IgD-negative memory B cell (primary cell): ENCODE data around the gene EIF4E. TPM values are rescaled to one million over a fixed set of nuclear protein-coding genes. Genes with fewer than 3 reads are reported as not detected.
"Not testable (repeated sequence)": the region's sequence is repeated elsewhere in the genome, so short reads cannot be mapped to it uniquely, and the experiment has no call there.

Experiments
- H3K27ac Mint-ChIP-seq, 3 donors: one replicate each; pipeline ENCODE4 v1.8.0; 2020 to 2022; ENCODE audit warnings: mild to moderate bottlenecking in 3 of 3, mixed read lengths in 3 of 3, moderate library complexity in 1 of 3
- H3K27me3 Mint-ChIP-seq: one replicate; pipeline ENCODE4 v1.8.0; 2021; ENCODE audit warnings: mixed read lengths
- H3K36me3 Mint-ChIP-seq: one replicate; pipeline ENCODE4 v1.8.0; 2020; ENCODE audit warnings: mild to moderate bottlenecking, mixed read lengths
- H3K4me1 Mint-ChIP-seq, 3 donors: one replicate each; pipeline ENCODE4 v1.8.0; 2020 to 2022; ENCODE audit warnings: mixed read lengths in 3 of 3, mild to moderate bottlenecking in 1 of 3
- H3K4me3 Mint-ChIP-seq, 4 donors: one replicate each; pipeline ENCODE4 v1.8.0; 2020 to 2022; ENCODE audit warnings: mild to moderate bottlenecking in 4 of 4, mixed read lengths in 4 of 4, moderate library complexity in 3 of 4
- H3K9me3 Mint-ChIP-seq, 3 donors: one replicate each; pipeline ENCODE4 v1.8.0; 2020 to 2021; ENCODE audit warnings: mixed read lengths in 3 of 3, mild to moderate bottlenecking in 1 of 3
- polyA plus RNA-seq: library from polyadenylated mRNA; unstranded; fragments of 300-500 nt; fragmentation: Illumina TruSeq; gene quantifications from one replicate; pipeline ENCODE4 v1.2.3, GENCODE V29; 2021

The EIF4E gene
- polyA plus RNA-seq, 1 donor from 2014 or later: 66.7 TPM

- peaks cover 3% of the 10 kb centered on the region for H3K36me3 Mint-ChIP-seq
- peaks cover 48 to 54% (median 52%) of the 10 kb centered on the region in 3 donors for H3K4me1 Mint-ChIP-seq
- peak overlapping the region in 2 of 3 donors; percentile 4 to 31 for H3K27ac Mint-ChIP-seq
- no peaks in the 10 kb centered on the region for H3K9me3 Mint-ChIP-seq
- no peaks in the 10 kb centered on the region for H3K27me3 Mint-ChIP-seq
- peak overlapping the region in 1 of 4 donors; percentile 93 for H3K4me3 Mint-ChIP-seq
Measured at GRCh38 chr4:98909646-98910401, 19.1 kb downstream of the EIF4E start.

GRCh38 chr4:98908703-98909262 lies 20.1 kb downstream of the EIF4E start:
- H3K9me3 Mint-ChIP-seq: no peaks in the 10 kb centered on the region
- H3K4me3 Mint-ChIP-seq: peak overlapping the region in 1 of 4 donors; percentile 55
- no peak overlapping the region for H3K27ac Mint-ChIP-seq

GRCh38 chr4:98908182-98908581 lies 20.8 kb downstream of the EIF4E start:
- peaks cover 43 to 53% (median 50%) of the 10 kb centered on the region in 3 donors for H3K4me1 Mint-ChIP-seq

More at GRCh38 chr4:98908703-98909262, 20.1 kb downstream of the EIF4E start:
- peaks cover 3% of the 10 kb centered on the region for H3K36me3 Mint-ChIP-seq
- H3K4me1 Mint-ChIP-seq: peaks cover 43 to 49% (median 48%) of the 10 kb centered on the region in 3 donors
- no peaks in the 10 kb centered on the region for H3K27me3 Mint-ChIP-seq

GRCh38 chr4:98905839-98906238 lies 23.1 kb downstream of the EIF4E start:
- Mint-ChIP-seq H3K27ac (no peak overlapping the region), H3K4me1 (peaks cover 49 to 64% (median 53%) of the 10 kb centered on the region in 3 donors), H3K9me3 (no peaks in the 10 kb centered on the region), H3K36me3 (peaks cover 12% of the 10 kb centered on the region), H3K27me3 (no peaks in the 10 kb centered on the region), H3K4me3 (peak overlapping the region in 1 of 4 donors; percentile 18)

More at GRCh38 chr4:98908182-98908581, 20.8 kb downstream of the EIF4E start:
- Mint-ChIP-seq H3K36me3 (peaks cover 3% of the 10 kb centered on the region), H3K27me3 (no peaks in the 10 kb centered on the region), H3K4me3 (no peak overlapping the region), H3K9me3 (no peaks in the 10 kb centered on the region), H3K27ac (no peak overlapping the region)

- Mint-ChIP-seq H3K36me3 (peaks cover 16% of the 10 kb centered on the region), H3K27ac (no peak overlapping the region), H3K4me3 (peak overlapping the region in 1 of 4 donors; percentile 61), H3K27me3 (no peaks in the 10 kb centered on the region), H3K4me1 (peaks cover 48 to 68% (median 57%) of the 10 kb centered on the region in 3 donors), H3K9me3 (no peaks in the 10 kb centered on the region)
Measured at GRCh38 chr4:98905297-98905696, 23.6 kb downstream of the EIF4E start.

GRCh38 chr4:98903963-98904362 lies 25.0 kb downstream of the EIF4E start:
- peaks cover 13% of the 10 kb centered on the region for H3K36me3 Mint-ChIP-seq

GRCh38 chr4:98903561-98903960 lies 25.4 kb downstream of the EIF4E start:
- H3K4me3 Mint-ChIP-seq: peak overlapping the region in 1 of 4 donors; percentile 47
- peaks cover 13% of the 10 kb centered on the region for H3K36me3 Mint-ChIP-seq
- H3K27ac Mint-ChIP-seq: peak overlapping the region in 1 of 3 donors; percentile 63
- H3K9me3 Mint-ChIP-seq: no peaks in the 10 kb centered on the region
- no peaks in the 10 kb centered on the region for H3K27me3 Mint-ChIP-seq
- H3K4me1 Mint-ChIP-seq: peaks cover 44 to 60% (median 52%) of the 10 kb centered on the region in 3 donors

More at GRCh38 chr4:98903963-98904362, 25.0 kb downstream of the EIF4E start:
- Mint-ChIP-seq H3K27ac (peak overlapping the region in 1 of 3 donors; percentile 63), H3K4me3 (no peak overlapping the region), H3K27me3 (no peaks in the 10 kb centered on the region), H3K4me1 (peaks cover 47 to 62% (median 55%) of the 10 kb centered on the region in 3 donors), H3K9me3 (no peaks in the 10 kb centered on the region)

GRCh38 chr4:98899277-98899676 lies 29.7 kb downstream of the EIF4E start:
- Mint-ChIP-seq H3K27ac (no peak overlapping the region), H3K36me3 (peaks cover 15% of the 10 kb centered on the region), H3K9me3 (no peaks in the 10 kb centered on the region), H3K27me3 (no peaks in the 10 kb centered on the region), H3K4me3 (no peak overlapping the region), H3K4me1 (peaks cover 25 to 32% (median 31%) of the 10 kb centered on the region in 3 donors)

- Mint-ChIP-seq H3K4me1 (peaks cover 5 to 13% (median 11%) of the 10 kb centered on the region in 3 donors), H3K27ac (peak overlapping the region in 1 of 3 donors; percentile 28), H3K36me3 (peaks cover 9% of the 10 kb centered on the region), H3K27me3 (no peaks in the 10 kb centered on the region), H3K4me3 (no peak overlapping the region), H3K9me3 (no peaks in the 10 kb centered on the region)
Measured at GRCh38 chr4:98891478-98892337, 37.2 kb downstream of the EIF4E start.

- H3K36me3 Mint-ChIP-seq: peaks cover 8% of the 10 kb centered on the region
- no peaks in the 10 kb centered on the region for H3K27me3 Mint-ChIP-seq
- H3K9me3 Mint-ChIP-seq: no peaks in the 10 kb centered on the region
- no peak overlapping the region for H3K4me3 Mint-ChIP-seq
- H3K4me1 Mint-ChIP-seq: peaks cover 5 to 12% (median 11%) of the 10 kb centered on the region in 3 donors
- no peak overlapping the region for H3K27ac Mint-ChIP-seq
Measured at GRCh38 chr4:98890702-98891455, 38.1 kb downstream of the EIF4E start.

- H3K4me3 Mint-ChIP-seq: no peak overlapping the region
- H3K9me3 Mint-ChIP-seq: no peaks in the 10 kb centered on the region
- H3K36me3 Mint-ChIP-seq: peaks cover 7% of the 10 kb centered on the region
- H3K27ac Mint-ChIP-seq: no peak overlapping the region
- H3K4me1 Mint-ChIP-seq: peaks cover 2 to 5% (median 3%) of the 10 kb centered on the region in 3 donors
- H3K27me3 Mint-ChIP-seq: no peaks in the 10 kb centered on the region
Measured at GRCh38 chr4:98887145-98887544, 41.8 kb downstream of the EIF4E start.

- not testable (repeated sequence) for H3K27me3 Mint-ChIP-seq, H3K4me1 Mint-ChIP-seq, H3K4me3 Mint-ChIP-seq, H3K9me3 Mint-ChIP-seq, H3K27ac Mint-ChIP-seq, H3K36me3 Mint-ChIP-seq
Measured at GRCh38 chr4:98886382-98886781, 42.6 kb downstream of the EIF4E start.

GRCh38 chr4:98880884-98881283 lies 48.0 kb downstream of the EIF4E start:
- not testable (repeated sequence) for H3K36me3 Mint-ChIP-seq, H3K4me1 Mint-ChIP-seq, H3K27ac Mint-ChIP-seq, H3K27me3 Mint-ChIP-seq, H3K9me3 Mint-ChIP-seq
- peak overlapping the region in 1 of 4 donors; percentile 15 for H3K4me3 Mint-ChIP-seq

- Mint-ChIP-seq H3K4me3 (no peak overlapping the region), H3K4me1 (no peaks in the 10 kb centered on the region), H3K27ac (peak overlapping the region in 1 of 3 donors; percentile 88), H3K27me3 (no peaks in the 10 kb centered on the region), H3K36me3 (peaks cover 6% of the 10 kb centered on the region), H3K9me3 (no peaks in the 10 kb centered on the region)
Measured at GRCh38 chr4:98879515-98879914, 49.4 kb downstream of the EIF4E start.
